Measurements from ENCODE around the gene LMBRD1. TPM values are rescaled to one million over a fixed set of nuclear protein-coding genes. Genes with fewer than 3 reads are reported as not detected.

LMBRD1 gene
- total RNA-seq, 2 donors from 2014 or later, result 14.5 to 24.2 TPM

DNA sequence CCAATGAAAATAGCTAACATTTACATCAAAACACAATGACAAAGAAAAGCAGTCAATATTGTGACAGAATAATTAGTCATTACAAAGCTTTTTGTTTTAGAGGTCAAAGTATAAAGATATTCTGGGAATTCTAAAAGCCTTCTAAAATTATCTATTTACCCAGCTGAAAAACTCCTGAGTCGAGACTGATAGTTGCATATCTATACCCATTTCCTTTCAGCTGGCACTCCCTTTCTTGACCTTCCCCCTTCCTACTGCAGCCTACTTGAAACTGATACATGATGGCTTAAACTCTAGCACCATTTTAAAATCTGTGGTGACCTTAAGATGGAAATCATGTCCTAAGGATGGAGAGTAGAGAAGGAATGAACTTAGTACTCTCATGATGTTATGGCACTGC, 38.6 kb downstream of the LMBRD1 start:
- H3K4me1 Mint-ChIP-seq (ENCODE audit: low read depth in 2 of 2), result peaks cover 36 to 37% of the 10 kb centered on the region in 2 donors
- ATAC-seq, result no peak
- H3K9me3 Mint-ChIP-seq, result no peaks in the 10 kb centered on the region
- H3K27ac Mint-ChIP-seq, result no peak overlapping the region
- H3K4me3 Mint-ChIP-seq, result no peak overlapping the region
- DNase-seq (ENCODE audit: low spot score), result no peak
- peaks cover 8% of the 10 kb centered on the region for H3K36me3 Mint-ChIP-seq
- H3K27me3 Mint-ChIP-seq, result no peaks in the 10 kb centered on the region

DNA sequence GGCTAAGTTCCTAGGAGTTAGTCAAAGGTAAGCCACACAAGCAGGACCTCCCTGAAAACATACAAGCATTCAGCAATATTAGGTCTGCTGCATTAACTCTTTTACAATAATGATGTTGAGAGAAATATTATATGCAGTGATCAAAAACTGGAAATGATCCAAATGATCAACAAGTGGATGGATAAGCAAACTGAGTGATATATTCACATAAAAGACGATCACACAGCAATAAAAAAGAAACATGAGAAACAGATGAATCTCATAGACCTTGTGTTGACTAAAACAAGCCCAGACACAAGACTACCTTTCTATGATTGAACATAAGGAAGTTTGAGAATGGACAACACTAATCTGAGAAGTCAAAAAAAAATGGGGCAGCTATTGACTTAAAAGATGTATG, 39.9 kb downstream of the LMBRD1 start:
- Mint-ChIP-seq H3K27me3 (no peaks in the 10 kb centered on the region), H3K4me1 (ENCODE audit: low read depth in 2 of 2) (peaks cover 34 to 41% of the 10 kb centered on the region in 2 donors), H3K27ac (no peak overlapping the region), H3K9me3 (no peaks in the 10 kb centered on the region), H3K4me3 (no peak overlapping the region), H3K36me3 (peaks cover 8% of the 10 kb centered on the region)
- DNase-seq (ENCODE audit: low spot score), result no peak
- no peak for ATAC-seq

DNA sequence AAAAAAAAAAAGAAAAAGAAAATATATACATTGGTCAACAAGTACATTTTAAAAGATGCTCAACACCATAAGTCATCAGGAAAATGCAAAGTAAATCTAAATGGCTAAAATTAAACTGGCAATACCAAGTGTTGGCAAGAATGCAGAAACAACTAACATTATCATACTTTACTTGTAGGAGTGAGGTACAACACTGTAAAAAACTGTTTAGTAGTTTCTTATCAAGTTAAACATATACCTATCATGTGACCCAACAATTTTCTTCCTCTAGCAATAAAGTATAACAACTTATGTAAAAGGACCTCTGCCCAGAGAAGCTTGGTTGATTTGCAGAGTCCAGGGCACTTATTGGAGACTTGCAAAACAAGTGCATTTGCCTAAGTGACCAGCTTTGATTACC, 40.4 kb downstream of the LMBRD1 start:
- ATAC-seq (no peak), DNase-seq (ENCODE audit: low spot score) (no peak)
- Mint-ChIP-seq H3K36me3 (peaks cover 8% of the 10 kb centered on the region), H3K9me3 (no peaks in the 10 kb centered on the region), H3K27ac (no peak overlapping the region), H3K4me1 (ENCODE audit: low read depth in 2 of 2) (peaks cover 34 to 41% of the 10 kb centered on the region in 2 donors), H3K4me3 (no peak overlapping the region), H3K27me3 (no peaks in the 10 kb centered on the region)

DNA sequence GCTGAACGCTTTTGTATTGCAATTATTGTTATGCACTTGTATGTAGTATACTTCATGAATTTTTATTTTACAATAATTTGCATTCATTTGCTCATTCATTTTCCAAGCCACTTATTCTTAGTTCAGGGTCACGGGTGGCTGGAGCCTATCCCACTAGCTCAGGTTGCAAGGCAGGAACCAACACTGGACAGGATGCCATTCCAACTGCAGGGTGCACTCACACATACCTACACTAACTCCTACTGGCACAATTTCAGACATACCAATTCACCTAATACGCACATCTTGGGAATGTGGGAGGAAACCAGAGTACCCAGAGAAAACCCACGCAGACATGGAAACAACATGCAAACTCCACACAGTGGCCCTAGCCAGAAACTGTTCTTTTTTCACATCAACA, 61.8 kb downstream of the LMBRD1 start:
- Mint-ChIP-seq H3K9me3 (no peaks in the 10 kb centered on the region), H3K27me3 (no peaks in the 10 kb centered on the region), H3K4me1 (ENCODE audit: low read depth in 2 of 2) (peaks cover 0 to 5% of the 10 kb centered on the region in 2 donors), H3K4me3 (no peak overlapping the region), H3K27ac (no peak overlapping the region), H3K36me3 (peaks cover 3% of the 10 kb centered on the region)
- ATAC-seq (no peak), DNase-seq (ENCODE audit: low spot score) (no peak)

DNA sequence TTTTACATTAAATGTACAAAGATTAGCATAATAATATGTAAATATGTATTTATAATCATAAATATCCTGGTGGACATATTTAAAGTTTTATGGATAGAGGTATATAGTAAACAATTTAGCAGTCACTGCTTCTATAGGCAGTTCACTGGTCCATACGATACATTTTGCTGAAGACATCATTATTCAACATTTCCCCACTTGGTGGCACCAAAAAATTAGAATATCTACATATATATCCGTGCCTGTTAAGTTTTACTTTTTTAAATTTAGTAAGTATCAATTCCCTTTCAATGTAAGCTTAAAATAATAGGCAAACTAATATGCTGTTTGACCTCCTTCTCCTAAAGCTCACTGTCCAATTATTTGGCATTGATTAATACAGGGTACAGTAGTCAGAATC, 64.2 kb downstream of the LMBRD1 start:
- ATAC-seq (no peak), DNase-seq (ENCODE audit: low spot score) (no peak)
- no peaks in the 10 kb centered on the region for H3K9me3 Mint-ChIP-seq
- H3K27ac Mint-ChIP-seq, result no peak overlapping the region
- peaks cover 0 to 9% of the 10 kb centered on the region in 2 donors for H3K4me1 Mint-ChIP-seq (ENCODE audit: low read depth in 2 of 2)
- H3K4me3 Mint-ChIP-seq, result no peak overlapping the region
- H3K27me3 Mint-ChIP-seq, result no peaks in the 10 kb centered on the region
- no peaks in the 10 kb centered on the region for H3K36me3 Mint-ChIP-seq

DNA sequence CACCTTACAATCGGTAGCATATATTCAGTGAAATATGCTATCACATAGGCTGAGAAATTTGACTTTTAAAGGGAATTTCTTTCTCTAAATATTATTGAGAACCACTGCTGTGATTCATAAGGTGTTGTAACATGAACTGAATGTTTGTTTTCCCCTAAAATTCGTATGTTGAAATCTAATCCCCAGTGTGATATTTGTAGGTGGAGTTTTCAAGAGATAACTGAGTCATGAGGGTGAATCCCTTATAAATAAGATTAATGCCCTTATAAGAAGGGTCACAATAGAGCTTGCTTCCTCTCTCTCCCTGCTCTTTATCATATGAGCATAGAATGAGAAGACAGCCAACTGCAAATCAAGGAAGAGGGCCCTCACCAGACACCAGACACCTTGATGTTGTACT, 64.8 kb downstream of the LMBRD1 start:
- Mint-ChIP-seq H3K9me3 (no peaks in the 10 kb centered on the region), H3K4me1 (ENCODE audit: low read depth in 2 of 2) (peaks cover 0 to 9% of the 10 kb centered on the region in 2 donors), H3K4me3 (no peak overlapping the region), H3K27ac (no peak overlapping the region), H3K36me3 (no peaks in the 10 kb centered on the region), H3K27me3 (no peaks in the 10 kb centered on the region)
- ATAC-seq (no peak), DNase-seq (ENCODE audit: low spot score) (no peak)

DNA sequence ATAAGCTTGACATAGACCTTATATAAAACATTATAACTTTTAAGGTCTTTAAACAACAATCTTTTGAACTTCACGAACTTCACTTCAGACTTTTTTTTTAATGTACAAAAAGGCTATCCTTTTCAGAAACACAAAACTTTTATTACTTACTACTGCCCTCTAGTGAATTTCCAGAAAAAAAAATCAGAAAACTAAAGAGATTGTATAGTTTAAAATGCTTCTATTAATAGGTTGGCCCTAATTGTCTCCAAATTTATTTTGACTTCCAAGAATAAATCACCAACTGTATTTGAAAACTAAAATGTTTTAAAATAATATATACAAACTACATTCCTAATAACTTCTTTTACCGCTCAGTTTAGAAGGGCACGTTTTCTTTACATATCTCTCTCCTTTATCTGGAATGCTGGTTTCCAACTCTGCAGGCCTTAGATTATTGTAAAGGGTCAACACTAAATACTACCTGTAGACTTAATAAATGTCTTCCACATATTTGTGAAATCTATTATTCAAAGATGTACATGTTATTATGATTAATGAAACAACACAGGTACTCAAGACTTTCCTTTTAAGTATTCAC, 66.8 kb downstream of the LMBRD1 start:
- H3K4me1 Mint-ChIP-seq (ENCODE audit: low read depth in 2 of 2), result peaks cover 11 to 13% of the 10 kb centered on the region in 2 donors
- DNase-seq (ENCODE audit: low spot score) (no peak), ATAC-seq (no peak)
- no peak overlapping the region for H3K27ac Mint-ChIP-seq
- H3K27me3 Mint-ChIP-seq, result no peaks in the 10 kb centered on the region
- no peaks in the 10 kb centered on the region for H3K9me3 Mint-ChIP-seq
- H3K4me3 Mint-ChIP-seq, result no peak overlapping the region
- peaks cover 16% of the 10 kb centered on the region for H3K36me3 Mint-ChIP-seq

DNA sequence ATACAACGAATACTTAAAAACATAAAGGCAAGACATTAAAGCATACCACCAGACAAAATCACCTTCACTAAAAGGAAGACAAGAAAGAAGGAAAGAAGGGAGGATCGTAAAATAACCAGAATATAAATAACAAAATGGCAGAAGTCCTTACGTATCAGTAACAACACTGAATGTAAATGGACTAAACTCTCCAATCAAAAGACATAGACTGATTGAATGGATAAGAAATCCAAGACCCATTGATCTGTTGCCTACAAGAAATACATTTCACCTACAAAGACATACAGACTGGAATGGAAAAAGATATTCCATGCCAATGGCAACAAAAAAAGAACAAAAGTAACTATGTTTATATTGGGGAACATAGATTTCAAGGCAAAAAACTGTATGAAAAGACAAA, 74.1 kb downstream of the LMBRD1 start:
- Mint-ChIP-seq H3K27ac (no peak overlapping the region), H3K27me3 (no peaks in the 10 kb centered on the region), H3K9me3 (peaks cover 2% of the 10 kb centered on the region), H3K4me1 (ENCODE audit: low read depth in 2 of 2) (peaks cover 18 to 21% of the 10 kb centered on the region in 2 donors), H3K4me3 (no peak overlapping the region), H3K36me3 (peaks cover 38% of the 10 kb centered on the region)
- DNase-seq (ENCODE audit: low spot score) (no peak), ATAC-seq (no peak)

DNA sequence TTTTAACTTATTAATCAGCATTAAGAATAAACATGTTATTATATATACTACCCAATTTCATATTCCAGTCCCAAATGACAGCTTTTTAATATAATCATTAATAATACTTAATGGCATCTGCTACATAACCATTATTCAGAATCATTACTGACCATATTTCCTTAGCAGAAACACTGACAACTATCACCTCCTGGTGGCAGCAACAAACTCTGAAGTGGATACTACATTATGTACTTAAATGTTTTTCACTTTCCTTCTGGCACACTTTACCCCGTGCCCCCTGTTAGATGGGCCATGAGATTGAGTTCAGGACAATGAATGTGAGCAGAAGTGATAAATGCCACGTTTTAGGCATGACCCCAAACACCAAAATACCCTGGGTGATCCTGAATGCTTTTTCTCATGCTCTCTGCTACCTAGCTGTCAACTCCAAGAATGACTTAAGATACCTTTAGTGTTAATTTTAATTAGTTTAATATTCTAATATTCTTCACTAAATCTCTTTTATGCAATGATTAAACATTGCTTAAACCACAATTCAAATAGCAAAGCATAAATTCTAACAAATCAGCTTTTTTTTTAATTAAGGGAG, 77.1 kb downstream of the LMBRD1 start:
- Mint-ChIP-seq H3K9me3 (peaks cover 2% of the 10 kb centered on the region), H3K4me3 (no peak overlapping the region), H3K27ac (no peak overlapping the region), H3K4me1 (ENCODE audit: low read depth in 2 of 2) (peaks cover 8 to 15% of the 10 kb centered on the region in 2 donors), H3K36me3 (peaks cover 24% of the 10 kb centered on the region), H3K27me3 (no peaks in the 10 kb centered on the region)
- no peak for ATAC-seq
- no peak for DNase-seq (ENCODE audit: low spot score)

DNA sequence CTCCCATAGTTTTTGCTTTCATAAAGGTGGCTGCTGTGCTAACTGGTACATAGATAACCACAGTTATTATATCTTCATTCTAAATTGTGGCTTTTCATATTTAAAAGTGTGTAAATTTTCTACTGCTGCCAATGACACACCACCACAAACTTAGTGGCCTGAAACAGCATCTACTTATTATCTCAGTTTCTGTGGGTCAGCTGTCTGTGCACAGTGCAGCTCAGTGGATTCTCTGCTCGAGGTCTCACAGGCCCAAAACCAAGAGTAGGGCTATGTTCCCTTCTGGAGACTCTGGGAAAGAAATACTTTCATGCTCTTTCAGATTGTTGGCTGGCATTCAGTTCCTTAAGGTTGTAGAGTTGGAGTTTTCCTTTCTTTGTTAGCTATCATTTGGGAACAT, 90.1 kb downstream of the LMBRD1 start:
- H3K4me1 Mint-ChIP-seq (ENCODE audit: low read depth in 2 of 2), result peaks cover 0 to 3% of the 10 kb centered on the region in 2 donors
- no peaks in the 10 kb centered on the region for H3K9me3 Mint-ChIP-seq
- no peaks in the 10 kb centered on the region for H3K27me3 Mint-ChIP-seq
- DNase-seq (ENCODE audit: low spot score) (no peak), ATAC-seq (no peak)
- H3K27ac Mint-ChIP-seq, result no peak overlapping the region
- peaks cover 11% of the 10 kb centered on the region for H3K36me3 Mint-ChIP-seq
- H3K4me3 Mint-ChIP-seq, result no peak overlapping the region

DNA sequence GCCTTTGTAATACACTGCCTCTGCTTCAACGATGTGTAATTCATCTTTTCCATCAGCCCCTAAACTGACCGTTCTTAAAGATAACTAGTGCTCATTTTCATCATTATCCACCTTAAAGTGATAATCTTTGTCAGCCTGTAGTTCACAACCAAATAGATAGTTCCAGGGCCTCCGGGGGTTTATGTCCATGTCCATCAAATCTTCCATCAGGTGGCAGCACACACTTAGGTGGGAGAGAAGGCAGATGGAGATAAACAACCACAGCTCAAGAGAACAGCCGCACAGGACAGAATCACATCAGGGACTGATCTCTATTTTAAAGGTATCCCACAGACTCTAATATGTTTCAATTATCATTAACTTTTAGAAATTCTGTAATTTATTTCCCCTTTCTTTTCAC, 90.9 kb downstream of the LMBRD1 start:
- ATAC-seq (no peak), DNase-seq (ENCODE audit: low spot score) (no peak)
- Mint-ChIP-seq H3K27me3 (no peaks in the 10 kb centered on the region), H3K4me3 (no peak overlapping the region), H3K4me1 (ENCODE audit: low read depth in 2 of 2) (peaks cover 0 to 3% of the 10 kb centered on the region in 2 donors), H3K9me3 (no peaks in the 10 kb centered on the region), H3K27ac (no peak overlapping the region), H3K36me3 (peaks cover 11% of the 10 kb centered on the region)

DNA sequence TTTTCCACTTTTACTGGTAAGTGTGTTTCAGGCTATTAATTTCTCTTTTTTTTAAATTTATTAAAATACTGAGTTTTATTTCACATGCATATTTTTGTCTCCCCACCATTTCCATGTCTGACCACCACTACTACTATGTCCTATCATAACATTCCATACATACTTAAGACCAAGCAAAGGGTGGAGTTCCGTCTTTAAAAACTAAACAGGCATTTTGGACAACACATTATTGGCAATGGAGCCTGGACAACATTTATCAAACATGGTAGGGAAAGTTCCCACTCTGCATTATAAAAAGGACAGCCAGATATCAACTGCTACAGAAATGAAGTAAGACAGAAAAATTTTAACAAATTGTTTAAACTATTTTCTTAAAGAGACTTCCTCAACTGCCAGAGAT, 91.9 kb downstream of the LMBRD1 start:
- no peaks in the 10 kb centered on the region for H3K9me3 Mint-ChIP-seq
- peaks cover 11% of the 10 kb centered on the region for H3K36me3 Mint-ChIP-seq
- H3K27me3 Mint-ChIP-seq, result no peaks in the 10 kb centered on the region
- H3K4me1 Mint-ChIP-seq (ENCODE audit: low read depth in 2 of 2), result peaks cover 0 to 3% of the 10 kb centered on the region in 2 donors
- ATAC-seq (no peak), DNase-seq (ENCODE audit: low spot score) (no peak)
- no peak overlapping the region for H3K27ac Mint-ChIP-seq
- H3K4me3 Mint-ChIP-seq, result no peak overlapping the region

DNA sequence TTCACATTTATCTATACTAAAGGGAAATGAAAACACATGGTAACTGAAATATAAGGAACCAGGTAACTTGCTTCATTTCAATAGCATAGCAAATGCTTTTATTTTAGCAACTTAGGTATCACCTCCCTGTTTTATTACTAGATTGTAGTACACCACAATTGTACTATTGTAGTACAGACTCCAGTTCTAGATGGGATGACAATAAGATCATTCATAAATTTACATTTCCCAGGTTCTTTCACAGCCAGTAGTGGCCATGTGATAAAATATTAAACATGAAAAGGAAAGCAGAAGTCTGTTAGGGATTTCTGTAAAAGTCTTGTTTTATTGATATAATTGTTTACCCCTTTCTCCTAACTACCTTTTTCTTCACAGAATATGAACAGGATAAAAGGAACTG, 97.2 kb downstream of the LMBRD1 start:
- Mint-ChIP-seq H3K4me3 (no peak overlapping the region), H3K4me1 (ENCODE audit: low read depth in 2 of 2) (no peaks in the 10 kb centered on the region), H3K27ac (no peak overlapping the region), H3K27me3 (no peaks in the 10 kb centered on the region), H3K9me3 (no peaks in the 10 kb centered on the region), H3K36me3 (peaks cover 15% of the 10 kb centered on the region)
- DNase-seq (ENCODE audit: low spot score) (no peak), ATAC-seq (no peak)

DNA sequence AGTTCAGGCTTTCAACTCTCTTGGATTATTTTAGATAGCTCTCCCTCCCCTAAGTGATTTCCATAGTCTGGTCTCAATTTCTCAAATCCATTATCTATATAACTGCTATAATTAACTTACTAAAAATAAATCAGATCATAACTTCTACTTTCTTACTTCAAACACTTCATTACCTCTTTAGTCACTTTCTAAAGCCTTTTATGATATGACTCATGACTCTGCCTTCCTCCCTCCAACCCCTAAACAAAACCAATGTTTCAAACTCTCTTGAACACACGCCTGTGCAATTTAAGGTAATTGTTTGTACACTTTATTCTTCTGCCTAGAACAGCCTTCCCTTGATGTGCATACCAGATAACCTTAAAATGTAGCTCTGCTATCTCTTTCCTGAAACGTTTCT, 100.5 kb downstream of the LMBRD1 start:
- no peaks in the 10 kb centered on the region for H3K4me1 Mint-ChIP-seq (ENCODE audit: low read depth in 2 of 2)
- ATAC-seq, result no peak
- H3K36me3 Mint-ChIP-seq, result peaks cover 18% of the 10 kb centered on the region

DNA sequence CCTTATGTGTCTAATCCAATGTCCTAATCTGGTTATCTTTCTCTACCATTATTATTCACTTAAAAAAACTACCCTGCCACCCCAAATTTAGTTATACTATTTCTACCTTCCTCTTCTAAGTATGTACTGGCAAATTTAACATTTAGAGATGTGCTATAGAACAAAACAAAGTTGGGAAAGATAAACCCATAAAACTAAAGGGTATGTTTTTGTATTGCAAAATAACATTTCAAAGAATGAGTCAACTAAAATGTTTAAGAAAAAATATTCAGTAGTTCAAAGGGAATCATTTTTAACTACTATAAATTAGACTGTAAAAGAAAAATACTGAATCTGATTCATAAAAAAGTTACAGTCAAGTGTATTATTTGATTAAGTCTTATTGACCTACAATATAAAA, 103.0 kb downstream of the LMBRD1 start:
- DNase-seq (ENCODE audit: low spot score) (no peak), ATAC-seq (no peak)
- Mint-ChIP-seq H3K4me1 (ENCODE audit: low read depth in 2 of 2) (no peaks in the 10 kb centered on the region), H3K27me3 (no peaks in the 10 kb centered on the region), H3K9me3 (no peaks in the 10 kb centered on the region), H3K36me3 (peaks cover 23% of the 10 kb centered on the region), H3K27ac (no peak overlapping the region), H3K4me3 (no peak overlapping the region)

More for the DNA sequence above, 100.5 kb downstream of the LMBRD1 start:
- no peaks in the 10 kb centered on the region for H3K27me3 Mint-ChIP-seq
- no peak for DNase-seq (ENCODE audit: low spot score)
- no peak overlapping the region for H3K4me3 Mint-ChIP-seq
- H3K27ac Mint-ChIP-seq, result no peak overlapping the region
- no peaks in the 10 kb centered on the region for H3K9me3 Mint-ChIP-seq

Measured in natural killer cell treated with Interleukin-12 subunit alpha and Interleukin-12 subunit beta and Interleukin-15 and Interleukin-18, amount 100 ng/mL, for 72 hours (primary cell).